Measurements from ENCODE around the gene APPL1.

- TF ChIP-seq ZNF384 (IDR thresholded peaks at IDR 0.05) (no peak), SP1 (IDR thresholded peaks at IDR 0.05) (no peak), SUZ12 (IDR thresholded peaks at IDR 0.05) (no peak), FOXK2 (IDR thresholded peaks at IDR 0.05) (no peak), ARNT (IDR thresholded peaks at IDR 0.05) (no peak), HDGF (IDR thresholded peaks at IDR 0.05; ENCODE audit: borderline replicate concordance) (no peak), TARDBP (IDR thresholded peaks at IDR 0.05) (no peak), ELF4 (IDR thresholded peaks at IDR 0.05) (no peak), LEF1 (IDR thresholded peaks at IDR 0.05; ENCODE audit: borderline replicate concordance) (no peak), PKNOX1 (IDR thresholded peaks at IDR 0.05) (no peak), FOXA1 (IDR thresholded peaks at IDR 0.05) (no peak), BHLHE40 (IDR thresholded peaks at IDR 0.05; ENCODE audit: borderline replicate concordance) (no peak)
These were observed 65.5 kb downstream of the APPL1 start for GRCh38 chr3:57292897-57293526.

Measured in HEK293T (cell line).